ENCODE measurements around the gene IGFLR1. TPM values are rescaled to one million over a fixed set of nuclear protein-coding genes. Genes with fewer than 3 reads are reported as not detected.

IGFLR1 gene
- total and polyA plus RNA-seq, 2 donors (not counting 3 experiments of a cell fraction or from before 2014, with no cell fraction given) = 2.6 to 7.6 TPM

- no peaks in the 10 kb centered on the region for H3K27me3 ChIP-seq (ENCODE audit: control insufficient read depth in 2 of 2, insufficient read depth in 2 of 2, low read length in 2 of 2)
- POLR2A ChIA-PET = no interaction called here
- H3K4me3 ChIP-seq (replicated peaks in 1 of 3; ENCODE audit: insufficient read depth in 1 of 3, low read depth in 1 of 3, low read length in 3 of 3) = peak overlapping the region in 2 of 3 experiments; percentile 46 to 57
- intact Hi-C loops (cut with micrococcal nuclease) (no loop called here), dilution Hi-C loops (cut with MboI; ENCODE audit: extremely low pct_ligation_motif_present, low sequenced_read_pairs) (no loop called here)
- H4K20me1 ChIP-seq (replicated peaks; ENCODE audit: control insufficient read depth, extremely low read depth, insufficient read depth, low read length) = no peaks in the 10 kb centered on the region
- peak overlapping the region; percentile 80 for H2AFZ ChIP-seq (ENCODE audit: low read depth, low read length)
- DNase-seq (ENCODE audit: low read depth, low spot score) (no peak), FAIRE-seq (no peak)
- TF ChIP-seq MYC (IDR thresholded peaks at IDR 0.05; ENCODE audit: low read depth, low read length) (no peak), POLR2AphosphoS5 (IDR thresholded peaks at IDR 0.05; ENCODE audit: insufficient read depth, low read depth, low read length) (no peak), FOS (IDR thresholded peaks at IDR 0.05; ENCODE audit: borderline replicate concordance, insufficient read depth, low read length) (no peak), JUN (IDR thresholded peaks at IDR 0.05; ENCODE audit: borderline replicate concordance, insufficient read depth, insufficient read length, low read depth) (no peak), EZH2 (IDR thresholded peaks at IDR 0.05; ENCODE audit: borderline replicate concordance, low read depth, low read length, severe bottlenecking) (no peak), MAX (IDR thresholded peaks at IDR 0.05; ENCODE audit: insufficient read depth, insufficient read length) (no peak)
- no peaks in the 10 kb centered on the region for H3K79me2 ChIP-seq (ENCODE audit: control insufficient read depth, insufficient read depth, low read length)
- H3K27ac ChIP-seq (ENCODE audit: insufficient read depth, low read depth, low read length) = no peak overlapping the region
- H3K9me3 ChIP-seq (replicated peaks; ENCODE audit: control insufficient read depth, insufficient read depth, low read length) = no peaks in the 10 kb centered on the region
- peaks cover 4% of the 10 kb centered on the region for H3K4me1 ChIP-seq (ENCODE audit: control insufficient read depth, extremely low read depth, insufficient read depth, low read length)
- peaks cover 0 to 2% of the 10 kb centered on the region in 2 experiments for H3K36me3 ChIP-seq (ENCODE audit: control insufficient read depth in 2 of 2, extremely low read depth in 1 of 2, insufficient read depth in 2 of 2, low read length in 2 of 2)
- BruUV-seq (replicated peaks) = TSS peak; percentile 67
- no peaks in the 10 kb centered on the region for H3K9me1 ChIP-seq (replicated peaks; ENCODE audit: control insufficient read depth, extremely low read depth, insufficient read depth, low read length)
- no peak overlapping the region for H3K9ac ChIP-seq (replicated peaks; ENCODE audit: extremely low read depth, insufficient read depth, low read length)
- CTCF ChIA-PET = interaction anchor here (0.6 to 1.1 kb wide), 2 partner anchors 13 to 18 kb away, joined by 3 read pairs; no protein-coding TSS in a partner anchor
- peak overlapping the region; percentile 59 for H3K4me2 ChIP-seq (ENCODE audit: insufficient read depth, low read length)
Measured at GRCh38 chr19:35776102-35776788, 34.0 kb upstream of the IGFLR1 start.
